HCT116 (cell line): ENCODE measurements around the gene GRAP. TPM values are rescaled to one million over a fixed set of nuclear protein-coding genes. Genes with fewer than 3 reads are reported as not detected.

Source experiments
- ATAC-seq: fragments of 200-7000 bp; cut with Tn5 transposase; 2 replicates; pipeline ENCODE4 v1.9.1; 2020; ENCODE audit warnings: mild to moderate bottlenecking, moderate library complexity
- BruUV-seq: library from RNA; stranded (reverse); fragments of 400-500 nt; replicated peaks from 2 replicates; lab custom pipeline; 2021; lab: Mats Ljungman, UMichigan
- CTCF ChIA-PET: fragments of 300-600 bp; sonication (Branson Sonifier 250); formaldehyde crosslinking; loops from one replicate; lab custom pipeline; 2021; ENCODE audit warnings: antibody characterized with exemption; lab: Charles Lee
- POLR2A ChIA-PET: fragments of 300-600, 350-600 bp; sonication (Branson Sonifier 250); formaldehyde crosslinking; loops from one replicate; lab custom pipeline; 2021; ENCODE audit warnings: antibody characterized with exemption; lab: Charles Lee
- RAD21 ChIA-PET, 2 experiments: fragments of 300-600 bp; sonication (Branson Sonifier 250); formaldehyde crosslinking; loops; one replicate each; lab custom pipeline; 2023; ENCODE audit warnings: low total read pairs in 2 of 2; ENCODE audit not compliant: uncharacterized antibody in 2 of 2, unreplicated experiment in 2 of 2, low non-redundant PET in 1 of 2; lab: Charles Lee
- DNase-seq: peaks from one replicate; pipeline ENCODE4 v3.0.0-alpha.2; 2010; ENCODE audit warnings: low read depth, low spot score
- H2AFZ ChIP-seq: fragments of 200-600 bp; shearing (Covaris generic), sonication (generic); 2 replicates; pipeline ENCODE4 v1.6.1; 2017; ENCODE audit warnings: low read depth, mixed run types, mixed read lengths, antibody characterized with exemption, low read length; ENCODE audit not compliant: poor library complexity, severe bottlenecking
- H3K27ac ChIP-seq: 2 replicates; pipeline ENCODE4 v1.5.1; 2012; ENCODE audit warnings: low read depth, low read length
- H3K27me3 ChIP-seq: fragments of 200-600 bp; sonication (generic); 2 replicates; pipeline ENCODE4 v1.6.1; 2016; ENCODE audit warnings: mixed run types, low read length, mixed read lengths; ENCODE audit not compliant: insufficient read depth
- H3K36me3 ChIP-seq, 2 experiments: fragments of 200-500 bp in 1 of 2; fragments of 200-600 bp in 1 of 2; sonication (Bioruptor generic) in 1 of 2; sonication (generic) in 1 of 2; 2 replicates each; pipeline versions ENCODE4 v1.5.1 to v1.6.1; 2014 to 2016; ENCODE audit warnings: low read length in 2 of 2, inconsistent platforms in 1 of 2, mixed read lengths in 1 of 2, mixed run types in 1 of 2; ENCODE audit not compliant: insufficient read depth in 2 of 2, control insufficient read depth in 1 of 2
- H3K4me1 ChIP-seq, 2 experiments: fragments of 200-600 bp in 1 of 2; sonication (generic) in 1 of 2; 2 replicates each; pipeline versions ENCODE4 v1.5.1 to v1.6.1; 2012 to 2017; ENCODE audit warnings: low read length in 2 of 2, inconsistent platforms in 1 of 2, mild to moderate bottlenecking in 1 of 2, mixed read lengths in 1 of 2, mixed run types in 1 of 2, moderate library complexity in 1 of 2; ENCODE audit not compliant: insufficient read depth in 2 of 2, control insufficient read depth in 1 of 2
- H3K4me2 ChIP-seq: fragments of 200-600 bp; sonication (generic); 2 replicates; pipeline ENCODE4 v1.6.1; 2017; ENCODE audit warnings: mixed run types, low read length, mixed read lengths
- H3K4me3 ChIP-seq, 2 experiments: fragments of 200-600 bp in 1 of 2; sonication (generic) in 1 of 2; replicated peaks in 1 of 2; 2 replicates each; pipeline ENCODE4 v1.5.1; 2011 to 2016; ENCODE audit warnings: low read length in 2 of 2, control low read depth in 1 of 2, low read depth in 1 of 2, mild to moderate bottlenecking in 1 of 2, mixed read lengths in 1 of 2, mixed run types in 1 of 2
- H3K79me2 ChIP-seq: fragments of 200-600 bp; sonication (generic); 2 replicates; pipeline ENCODE4 v1.6.1; 2017; ENCODE audit warnings: mild to moderate bottlenecking, mixed run types, low read length, moderate library complexity, mixed read lengths; ENCODE audit not compliant: insufficient read depth
- H3K9ac ChIP-seq: fragments of 200-600 bp; sonication (generic); 2 replicates; pipeline ENCODE4 v1.6.1; 2016; ENCODE audit warnings: low read length, mixed read lengths
- H3K9me2 ChIP-seq: fragments of 200-600 bp; sonication (generic), shearing (Covaris generic); 2 replicates; pipeline ENCODE4 v1.6.1; 2017; ENCODE audit warnings: mixed run types, mild to moderate bottlenecking, moderate library complexity; ENCODE audit not compliant: insufficient read depth
- H3K9me3 ChIP-seq, 2 experiments: fragments of 200-500 bp in 1 of 2; fragments of 200-600 bp in 1 of 2; sonication (Bioruptor generic) in 1 of 2; sonication (generic) in 1 of 2; 2 replicates each; pipeline ENCODE4 v1.6.1; 2014 to 2017; ENCODE audit warnings: low read length in 2 of 2, mixed read lengths in 2 of 2, inconsistent platforms in 1 of 2, low read depth in 1 of 2, mild to moderate bottlenecking in 1 of 2, mixed run types in 1 of 2, moderate library complexity in 1 of 2; ENCODE audit not compliant: control insufficient read depth in 1 of 2, insufficient read depth in 1 of 2
- H4K20me1 ChIP-seq: fragments of 200-600 bp; sonication (generic), shearing (Covaris generic); 2 replicates; pipeline ENCODE4 v1.6.1; 2017; ENCODE audit warnings: mixed run types, mild to moderate bottlenecking, moderate library complexity; ENCODE audit not compliant: insufficient read depth
- ATF3 ChIP-seq: IDR thresholded peaks from 2 replicates; pipeline ENCODE4 v1.6.1; 2012
- CTCF ChIP-seq, 3 experiments: fragments of 200-600 bp in 1 of 3; sonication (generic) in 1 of 3; IDR thresholded peaks in 2 of 3; conservative IDR thresholded peaks in 1 of 3; 2 replicates each; pipeline ENCODE4 v1.5.1; 2012 to 2017; ENCODE audit warnings: low read depth in 2 of 3, low read length in 2 of 3, antibody characterized with exemption in 1 of 3, borderline replicate concordance in 1 of 3, control low read depth in 1 of 3, mild to moderate bottlenecking in 1 of 3, mixed read lengths in 1 of 3, mixed run types in 1 of 3, moderate library complexity in 1 of 3; ENCODE audit not compliant: insufficient read depth in 1 of 3
- EGR1 ChIP-seq: IDR thresholded peaks from 2 replicates; pipeline ENCODE4 v1.6.1; 2012; ENCODE audit warnings: low read depth
- ELF1 ChIP-seq: IDR thresholded peaks from 2 replicates; pipeline ENCODE4 v1.6.1; 2012; ENCODE audit warnings: low read depth, borderline replicate concordance
- EZH2phosphoT487 ChIP-seq: fragments of 200-600 bp; IDR thresholded peaks from 2 replicates; pipeline ENCODE4 v1.6.1; 2018; ENCODE audit warnings: antibody characterized with exemption, borderline replicate concordance
- FOSL1 ChIP-seq: IDR thresholded peaks from 2 replicates; pipeline ENCODE4 v1.6.1; 2012; ENCODE audit warnings: low read depth
- JUND ChIP-seq: IDR thresholded peaks from 2 replicates; pipeline ENCODE4 v1.6.1; 2012
- MAX ChIP-seq: IDR thresholded peaks from 2 replicates; pipeline ENCODE4 v1.6.1; 2012
- SP1 ChIP-seq: IDR thresholded peaks from 2 replicates; pipeline ENCODE4 v1.6.1; 2012; ENCODE audit warnings: low read depth
- TCF7L2 ChIP-seq: IDR thresholded peaks from 2 replicates; pipeline ENCODE4 v1.7.0; 2011; ENCODE audit warnings: borderline replicate concordance, inconsistent platforms; ENCODE audit not compliant: insufficient read depth, insufficient read length; ENCODE audit errors: extremely low read depth
- intact Hi-C: fragments of 100-400 bp; cut with micrococcal nuclease; formaldehyde crosslinking; loops from 2 replicates; pipeline ENCODE4 v1.10.0; 2022
- total RNA-seq: library from RNA; stranded (reverse); gene quantifications from one replicate; pipeline ENCODE4 v1.2.1, GENCODE V29; 2021; ENCODE audit not compliant: unreplicated experiment

GRAP gene
- total RNA-seq, 1 experiment from 2014 or later, result 0.27 TPM

- ATAC-seq (no peak), DNase-seq (no peak)
- Histone ChIP-seq H3K4me2 (no peak overlapping the region), H3K79me2 (no peaks in the 10 kb centered on the region), H3K27me3 (no peaks in the 10 kb centered on the region), H3K27ac (no peak overlapping the region), H3K4me1 (peaks cover 0 to 11% of the 10 kb centered on the region in 2 experiments; a peak in 2 of 4 replicates), H4K20me1 (no peaks in the 10 kb centered on the region), H3K9me2 (no peaks in the 10 kb centered on the region), H3K36me3 (no peaks in the 10 kb centered on the region), H3K9ac (no peak overlapping the region), H3K4me3 (no peak overlapping the region), H2AFZ (no peak overlapping the region), H3K9me3 (no peaks in the 10 kb centered on the region)
- POLR2A ChIA-PET, result no interaction called here
- RAD21 ChIA-PET, result interaction anchor here in 1 of 2 experiments (0.7 kb wide), 1 partner anchor 60 kb away, joined by 3 read pairs; no protein-coding TSS in a partner anchor
- no peak for TF ChIP-seq CTCF (IDR thresholded peaks at IDR 0.05 in 2 of 3, conservative IDR thresholded peaks at IDR 0.05 in 1 of 3; ENCODE audit: borderline replicate concordance in 1 of 3, insufficient read depth in 1 of 3, low read depth in 2 of 3, low read length in 2 of 3)
- TF ChIP-seq ATF3, result no peak
- no TSS peak for BruUV-seq
- intact Hi-C loops, result no loop called here
- CTCF ChIA-PET, result no interaction called here
These were observed 30.5 kb downstream of the GRAP start for GRCh38 chr17:19016297-19016696.

GRCh38 chr17:19015428-19015827, 31.3 kb downstream of the GRAP start:
- Histone ChIP-seq H3K79me2 (no peaks in the 10 kb centered on the region), H4K20me1 (no peaks in the 10 kb centered on the region), H3K9me2 (no peaks in the 10 kb centered on the region), H3K36me3 (no peaks in the 10 kb centered on the region), H2AFZ (no peak overlapping the region), H3K4me3 (no peak overlapping the region), H3K27ac (no peak overlapping the region), H3K4me1 (peaks cover 4 to 19% of the 10 kb centered on the region in 2 experiments; a peak in 3 of 4 replicates), H3K27me3 (no peaks in the 10 kb centered on the region), H3K9me3 (no peaks in the 10 kb centered on the region), H3K9ac (no peak overlapping the region), H3K4me2 (no peak overlapping the region)
- ATAC-seq, result no peak
- no peak for DNase-seq
- CTCF ChIA-PET, result no interaction called here
- no peak for TF ChIP-seq ELF1
- no peak for TF ChIP-seq JUND
- no peak for TF ChIP-seq MAX
- no peak for TF ChIP-seq SP1
- no peak for TF ChIP-seq TCF7L2
- TF ChIP-seq FOSL1, result no peak
- no peak for TF ChIP-seq EGR1
- TF ChIP-seq EZH2phosphoT487, result no peak
- POLR2A ChIA-PET, result no interaction called here
- BruUV-seq, result no TSS peak
- RAD21 ChIA-PET, result no interaction called here
- intact Hi-C loops, result no loop called here
